ENCODE data around the gene LTBP3. TPM values are rescaled to one million over a fixed set of nuclear protein-coding genes. Genes with fewer than 3 reads are reported as not detected.

LTBP3 gene
- total and polyA plus RNA-seq, 9 of the 15 experiments (the other 6 are each of a cell fraction or from before 2014, with no cell fraction given), result 0.06 to 20.5 (median 4.8) TPM

GRCh38 chr11:65540290-65541092 lies 17.7 kb downstream of the LTBP3 start (continued):
- TF ChIP-seq TSHZ1 (CRISPR knock-in tag; IDR thresholded peaks at IDR 0.05) (no peak), ZNF143 (CRISPR knock-in tag; IDR thresholded peaks at IDR 0.05) (peak; percentile 36; the same call in 1 of the 2 replicates), ZNF165 (CRISPR knock-in tag; IDR thresholded peaks at IDR 0.05; ENCODE audit: borderline replicate concordance) (no peak), ZNF764 (CRISPR knock-in tag; IDR thresholded peaks at IDR 0.05; ENCODE audit: low read depth) (no peak), ILF3 (IDR thresholded peaks at IDR 0.05; ENCODE audit: borderline replicate concordance) (no peak), POLR2AphosphoS5 (IDR thresholded peaks at IDR 0.05; ENCODE audit: control insufficient read depth, insufficient read depth, low read depth, low read length) (no peak), PYGO2 (tag; IDR thresholded peaks at IDR 0.05) (no peak), ZNF431 (CRISPR knock-in tag; IDR thresholded peaks at IDR 0.05) (no peak), FOXJ3 (CRISPR knock-in tag; IDR thresholded peaks at IDR 0.05) (no peak), RHOXF2B (CRISPR knock-in tag; conservative IDR thresholded peaks at IDR 0.05) (no peak), ZNF311 (CRISPR knock-in tag; IDR thresholded peaks at IDR 0.05) (no peak), ZBTB8A (IDR thresholded peaks at IDR 0.05; ENCODE audit: partially characterized antibody) (no peak), CEBPG (CRISPR knock-in tag; IDR thresholded peaks at IDR 0.05) (peak; percentile 50; the same call in 1 of the 2 replicates), CEBPG (tag; conservative IDR thresholded peaks at IDR 0.05 in 1 of 2, IDR thresholded peaks at IDR 0.05 in 1 of 2) (peak in 1 of 2 experiments; percentile 70; a peak in 2 of 4 replicates), THRA (IDR thresholded peaks at IDR 0.05) (no peak)
- TF ChIP-seq, protein P1, sequence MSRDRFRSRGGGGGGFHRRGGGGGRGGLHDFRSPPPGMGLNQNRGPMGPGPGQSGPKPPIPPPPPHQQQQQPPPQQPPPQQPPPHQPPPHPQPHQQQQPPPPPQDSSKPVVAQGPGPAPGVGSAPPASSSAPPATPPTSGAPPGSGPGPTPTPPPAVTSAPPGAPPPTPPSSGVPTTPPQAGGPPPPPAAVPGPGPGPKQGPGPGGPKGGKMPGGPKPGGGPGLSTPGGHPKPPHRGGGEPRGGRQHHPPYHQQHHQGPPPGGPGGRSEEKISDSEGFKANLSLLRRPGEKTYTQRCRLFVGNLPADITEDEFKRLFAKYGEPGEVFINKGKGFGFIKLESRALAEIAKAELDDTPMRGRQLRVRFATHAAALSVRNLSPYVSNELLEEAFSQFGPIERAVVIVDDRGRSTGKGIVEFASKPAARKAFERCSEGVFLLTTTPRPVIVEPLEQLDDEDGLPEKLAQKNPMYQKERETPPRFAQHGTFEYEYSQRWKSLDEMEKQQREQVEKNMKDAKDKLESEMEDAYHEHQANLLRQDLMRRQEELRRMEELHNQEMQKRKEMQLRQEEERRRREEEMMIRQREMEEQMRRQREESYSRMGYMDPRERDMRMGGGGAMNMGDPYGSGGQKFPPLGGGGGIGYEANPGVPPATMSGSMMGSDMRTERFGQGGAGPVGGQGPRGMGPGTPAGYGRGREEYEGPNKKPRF (IDR thresholded peaks at IDR 0.05; ENCODE audit: low read depth, low read length), result no peak
- TF ChIP-seq, protein P2, sequence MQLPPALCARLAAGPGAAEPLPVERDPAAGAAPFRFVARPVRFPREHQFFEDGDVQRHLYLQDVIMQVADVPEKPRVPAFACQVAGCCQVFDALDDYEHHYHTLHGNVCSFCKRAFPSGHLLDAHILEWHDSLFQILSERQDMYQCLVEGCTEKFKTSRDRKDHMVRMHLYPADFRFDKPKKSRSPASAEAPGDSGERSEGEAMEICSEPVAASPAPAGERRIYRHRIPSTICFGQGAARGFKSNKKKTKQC (CRISPR knock-in tag; IDR thresholded peaks at IDR 0.05), result peak; percentile 37; the same call in 1 of the 2 replicates
- TF ChIP-seq, protein P3, sequence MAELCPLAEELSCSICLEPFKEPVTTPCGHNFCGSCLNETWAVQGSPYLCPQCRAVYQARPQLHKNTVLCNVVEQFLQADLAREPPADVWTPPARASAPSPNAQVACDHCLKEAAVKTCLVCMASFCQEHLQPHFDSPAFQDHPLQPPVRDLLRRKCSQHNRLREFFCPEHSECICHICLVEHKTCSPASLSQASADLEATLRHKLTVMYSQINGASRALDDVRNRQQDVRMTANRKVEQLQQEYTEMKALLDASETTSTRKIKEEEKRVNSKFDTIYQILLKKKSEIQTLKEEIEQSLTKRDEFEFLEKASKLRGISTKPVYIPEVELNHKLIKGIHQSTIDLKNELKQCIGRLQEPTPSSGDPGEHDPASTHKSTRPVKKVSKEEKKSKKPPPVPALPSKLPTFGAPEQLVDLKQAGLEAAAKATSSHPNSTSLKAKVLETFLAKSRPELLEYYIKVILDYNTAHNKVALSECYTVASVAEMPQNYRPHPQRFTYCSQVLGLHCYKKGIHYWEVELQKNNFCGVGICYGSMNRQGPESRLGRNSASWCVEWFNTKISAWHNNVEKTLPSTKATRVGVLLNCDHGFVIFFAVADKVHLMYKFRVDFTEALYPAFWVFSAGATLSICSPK (IDR thresholded peaks at IDR 0.05; ENCODE audit: borderline replicate concordance), result no peak
